ENCODE data around the gene CTIF. TPM values are rescaled to one million over a fixed set of nuclear protein-coding genes. Genes with fewer than 3 reads are reported as not detected.

Gene CTIF
- total and polyA plus RNA-seq, 2 experiments from 2014 or later = 8.6 to 14.4 TPM

- no peak for TF ChIP-seq NANOG (IDR thresholded peaks at IDR 0.05; ENCODE audit: borderline replicate concordance)
- no peak for TF ChIP-seq ZNF462 (CRISPR knock-in tag; IDR thresholded peaks at IDR 0.05)
- TF ChIP-seq CREB1 (CRISPR knock-in tag; IDR thresholded peaks at IDR 0.05; ENCODE audit: low read depth) = no peak
- no peak for TF ChIP-seq EZH2 (IDR thresholded peaks at IDR 0.05; ENCODE audit: low read depth, unreplicated experiment)
- TF ChIP-seq JUNB (IDR thresholded peaks at IDR 0.05; ENCODE audit: unreplicated experiment) = no peak
- no peak for TF ChIP-seq ZNF114 (CRISPR knock-in tag; IDR thresholded peaks at IDR 0.05)
- no peak for TF ChIP-seq CTCF (conservative IDR thresholded peaks at IDR 0.05; ENCODE audit: low read depth in 2 of 2)
- no peak for TF ChIP-seq ETS1 (IDR thresholded peaks at IDR 0.05)
- TF ChIP-seq EZH2phosphoT487 (IDR thresholded peaks at IDR 0.05; ENCODE audit: unreplicated experiment) = no peak
- TF ChIP-seq POLR2AphosphoS5 (IDR thresholded peaks at IDR 0.05; ENCODE audit: low read depth) = no peak
- no peak for TF ChIP-seq REST (IDR thresholded peaks at IDR 0.05; ENCODE audit: unreplicated experiment)
- no peak for TF ChIP-seq STAT1 (IDR thresholded peaks at IDR 0.05; ENCODE audit: unreplicated experiment)
- no peak for TF ChIP-seq ZNF331 (CRISPR knock-in tag; IDR thresholded peaks at IDR 0.05; ENCODE audit: low read depth)
- Histone ChIP-seq H3K4me2 (peak overlapping the region; percentile 48), H3K27me3 (ENCODE audit: insufficient read depth) (no peaks in the 10 kb centered on the region), H3K9me2 (ENCODE audit: insufficient read depth) (no peaks in the 10 kb centered on the region), H3K79me2 (replicated peaks; ENCODE audit: insufficient read depth) (no peaks in the 10 kb centered on the region), H2AFZ (peak overlapping the region; percentile 74), H4K20me1 (replicated peaks; ENCODE audit: insufficient read depth) (no peaks in the 10 kb centered on the region), H3K4me1 (ENCODE audit: insufficient read depth) (peaks cover 11% of the 10 kb centered on the region), H3K27ac (ENCODE audit: low read depth) (no peak overlapping the region), H3F3A (replicated peaks; ENCODE audit: low read depth) (no peaks in the 10 kb centered on the region), H3K4me3 (no peak overlapping the region), H3K36me3 (ENCODE audit: insufficient read depth) (no peaks in the 10 kb centered on the region)
- DNase-seq (ENCODE audit: low spot score) (peak; percentile 76), ATAC-seq (peak; percentile 86)
- peaks cover 10% of the 10 kb centered on the region for H3K27me3 Mint-ChIP-seq (ENCODE audit: insufficient read depth, low read depth, poor library complexity)
- H3K4me1 Mint-ChIP-seq = peaks cover 29% of the 10 kb centered on the region
- H3K4me3 Mint-ChIP-seq = no peak overlapping the region
- no peaks in the 10 kb centered on the region; the same call in 2 of the 3 replicates for H3K36me3 Mint-ChIP-seq (ENCODE audit: low read depth)
- H3K9me3 Mint-ChIP-seq = no peaks in the 10 kb centered on the region; the same call in 2 of the 3 replicates
- no peak overlapping the region for H3K27ac Mint-ChIP-seq
These were observed 350.5 kb downstream of the CTIF start for GRCh38 chr18:48889115-48889941.
